HL-60 (cell line): Measurements from ENCODE around the gene E2F3.
"Not testable (repeated sequence)": the region's sequence is repeated elsewhere in the genome, so short reads cannot be mapped to it uniquely, and the experiment has no call there.

Experiments used
- CTCF ChIP-seq: IDR thresholded peaks from one replicate; pipeline ENCODE4 v1.5.1; 2011; ENCODE audit warnings: low read length, control low read depth, inconsistent platforms; ENCODE audit not compliant: insufficient read depth
- POLR2AphosphoS5 ChIP-seq: IDR thresholded peaks from 2 replicates; pipeline ENCODE4 v1.6.1; 2012; ENCODE audit warnings: low read depth
- REST ChIP-seq: IDR thresholded peaks from 2 replicates; pipeline ENCODE4 v1.6.1; 2012; ENCODE audit warnings: low read depth; ENCODE audit not compliant: insufficient replicate concordance

GRCh38 chr6:20529086-20529448, 127.4 kb downstream of the E2F3 start:
- TF ChIP-seq CTCF, result peak; percentile 24
- TF ChIP-seq REST, POLR2AphosphoS5: not testable (repeated sequence)
